IPS-18a (cell line): Measurements from ENCODE around the gene DLGAP1.

ENCODE experiments used
- H3K27ac ChIP-seq: one replicate; pipeline ENCODE4 v1.5.1; 2013; ENCODE audit warnings: low read length
- H3K27me3 ChIP-seq: one replicate; pipeline ENCODE4 v1.6.1; 2013; ENCODE audit warnings: mild to moderate bottlenecking, low read length; ENCODE audit not compliant: control insufficient read depth, insufficient read depth
- H3K36me3 ChIP-seq: one replicate; pipeline ENCODE4 v1.6.1; 2013; ENCODE audit warnings: low read depth, low read length; ENCODE audit not compliant: control insufficient read depth
- H3K4me1 ChIP-seq: one replicate; pipeline ENCODE4 v1.6.1; 2013; ENCODE audit warnings: low read depth, low read length; ENCODE audit not compliant: control insufficient read depth
- H3K4me3 ChIP-seq: one replicate; pipeline ENCODE4 v1.5.1; 2013; ENCODE audit warnings: low read length
- H3K9ac ChIP-seq: one replicate; pipeline ENCODE4 v1.6.1; 2013; ENCODE audit warnings: mild to moderate bottlenecking, low read length, moderate library complexity
- H3K9me3 ChIP-seq: one replicate; pipeline ENCODE4 v1.6.1; 2013; ENCODE audit warnings: low read depth, low read length; ENCODE audit not compliant: control insufficient read depth

DLGAP1 gene

DNA sequence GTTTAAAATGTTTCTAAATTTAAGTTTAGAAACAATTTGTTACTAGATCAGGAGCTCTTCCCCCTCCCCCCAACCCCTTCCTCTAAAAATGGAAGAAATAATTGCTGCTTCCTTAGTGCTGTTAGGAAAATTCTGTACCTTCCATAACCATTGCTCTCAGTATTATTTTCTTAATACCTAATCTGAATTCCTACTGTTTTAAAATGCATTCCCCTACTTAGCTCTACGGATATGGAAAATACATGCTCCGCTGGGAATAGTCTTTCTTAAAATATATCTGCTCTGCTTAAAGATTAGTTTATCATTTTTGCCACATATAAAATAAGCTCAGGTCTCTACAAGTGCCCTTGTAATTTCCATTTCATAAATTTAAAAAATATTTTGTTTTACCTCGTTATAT, 789.9 kb downstream of the DLGAP1 start:
- no peaks in the 10 kb centered on the region for H3K9me3 ChIP-seq
- no peak overlapping the region for H3K27ac ChIP-seq
- peaks cover 15% of the 10 kb centered on the region for H3K4me1 ChIP-seq
- H3K4me3 ChIP-seq: peak overlapping the region; percentile 52
- no peaks in the 10 kb centered on the region for H3K27me3 ChIP-seq
- H3K9ac ChIP-seq: peak overlapping the region; percentile 11
- no peaks in the 10 kb centered on the region for H3K36me3 ChIP-seq

DNA sequence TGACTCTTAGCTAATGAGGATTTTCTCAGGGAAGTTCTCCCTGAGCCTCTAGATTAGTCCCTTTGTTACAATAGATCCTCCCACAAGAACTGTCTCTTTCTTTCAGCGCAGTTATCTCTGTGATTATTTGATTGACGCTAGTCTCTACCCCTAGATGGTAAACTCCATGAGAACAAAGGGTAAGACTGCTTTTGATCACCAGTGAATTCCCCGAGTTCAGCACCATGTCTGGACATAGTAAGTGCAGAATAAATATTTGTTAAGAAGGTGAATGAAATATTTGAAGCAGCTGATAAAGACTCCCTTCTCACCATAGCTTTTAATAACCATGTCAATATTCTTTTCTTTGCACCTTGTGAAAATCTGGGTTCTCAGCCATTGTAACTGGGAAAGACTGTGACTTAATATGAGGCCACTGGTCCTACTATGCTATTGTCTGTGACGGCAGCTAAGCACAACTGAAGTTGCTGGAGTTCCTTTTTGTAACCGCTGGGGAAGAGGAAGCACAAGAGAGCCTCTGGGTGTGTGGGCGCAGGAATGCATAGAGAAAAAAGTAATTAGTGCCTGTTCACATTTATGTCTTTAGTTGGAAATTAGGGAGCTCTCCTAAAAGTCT, 790.4 kb downstream of the DLGAP1 start:
- H3K27ac ChIP-seq: no peak overlapping the region

DNA sequence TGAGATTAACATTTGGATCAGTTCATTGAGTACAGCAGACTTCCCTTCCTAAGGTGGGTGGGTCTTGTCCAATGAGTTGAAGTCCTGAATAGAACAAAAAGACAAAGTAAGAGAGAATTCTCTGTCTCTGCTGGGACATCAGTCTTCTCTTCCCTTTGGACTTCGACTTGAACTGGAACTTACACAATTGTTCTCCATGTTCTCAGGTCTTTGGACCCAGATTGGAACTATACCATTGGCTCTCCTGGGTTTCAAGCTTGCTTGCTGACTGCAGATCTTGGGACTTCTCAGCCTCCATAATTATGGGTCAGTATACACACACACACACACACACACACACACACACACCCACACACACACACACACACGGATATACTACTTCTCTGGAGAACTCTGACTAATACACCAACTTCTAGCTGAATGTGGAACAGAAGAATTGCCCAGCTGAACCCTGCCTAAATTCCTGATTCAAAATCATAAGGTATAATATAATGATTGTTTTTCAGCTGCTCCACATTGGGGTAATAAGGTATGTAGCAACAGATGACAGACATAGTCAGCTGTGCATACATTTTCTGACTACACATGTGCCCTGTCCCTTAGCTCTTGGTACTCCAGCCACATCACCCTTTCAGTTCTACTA, 791.1 kb downstream of the DLGAP1 start:
- H3K9me3 ChIP-seq: no peaks in the 10 kb centered on the region
- H3K4me1 ChIP-seq: peaks cover 15% of the 10 kb centered on the region
- no peaks in the 10 kb centered on the region for H3K36me3 ChIP-seq
- H3K27me3 ChIP-seq: no peaks in the 10 kb centered on the region
- H3K9ac ChIP-seq: no peak overlapping the region
- H3K27ac ChIP-seq: no peak overlapping the region
- peak overlapping the region; percentile 52 for H3K4me3 ChIP-seq

More for the DNA sequence above, 790.4 kb downstream of the DLGAP1 start:
- Histone ChIP-seq H3K4me3 (peak overlapping the region; percentile 52), H3K9me3 (no peaks in the 10 kb centered on the region), H3K27me3 (no peaks in the 10 kb centered on the region), H3K9ac (peak overlapping the region; percentile 9), H3K36me3 (no peaks in the 10 kb centered on the region), H3K4me1 (peaks cover 15% of the 10 kb centered on the region)

DNA sequence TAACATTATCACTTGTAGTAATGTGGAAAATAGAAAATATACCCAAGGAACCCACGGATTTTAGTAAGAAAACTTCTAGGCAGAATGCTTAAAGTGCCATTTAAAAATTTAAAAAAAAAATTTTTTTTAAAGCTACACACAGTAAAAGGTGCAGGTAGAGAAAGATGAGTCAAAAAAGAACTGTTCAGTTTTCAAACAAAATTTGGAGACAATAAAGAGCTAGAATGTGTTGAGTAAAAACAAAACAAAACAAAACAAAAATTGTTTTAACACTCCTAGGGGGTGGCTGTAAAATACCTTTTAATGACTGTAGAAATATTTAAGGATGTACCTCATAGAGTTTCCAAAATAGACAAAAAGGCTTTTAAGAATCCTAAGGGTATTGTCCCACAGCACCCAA, 793.1 kb downstream of the DLGAP1 start:
- Histone ChIP-seq H3K4me3 (no peak overlapping the region), H3K4me1 (peaks cover 15% of the 10 kb centered on the region), H3K9ac (no peak overlapping the region), H3K9me3 (no peaks in the 10 kb centered on the region), H3K36me3 (no peaks in the 10 kb centered on the region), H3K27ac (no peak overlapping the region), H3K27me3 (no peaks in the 10 kb centered on the region)

DNA sequence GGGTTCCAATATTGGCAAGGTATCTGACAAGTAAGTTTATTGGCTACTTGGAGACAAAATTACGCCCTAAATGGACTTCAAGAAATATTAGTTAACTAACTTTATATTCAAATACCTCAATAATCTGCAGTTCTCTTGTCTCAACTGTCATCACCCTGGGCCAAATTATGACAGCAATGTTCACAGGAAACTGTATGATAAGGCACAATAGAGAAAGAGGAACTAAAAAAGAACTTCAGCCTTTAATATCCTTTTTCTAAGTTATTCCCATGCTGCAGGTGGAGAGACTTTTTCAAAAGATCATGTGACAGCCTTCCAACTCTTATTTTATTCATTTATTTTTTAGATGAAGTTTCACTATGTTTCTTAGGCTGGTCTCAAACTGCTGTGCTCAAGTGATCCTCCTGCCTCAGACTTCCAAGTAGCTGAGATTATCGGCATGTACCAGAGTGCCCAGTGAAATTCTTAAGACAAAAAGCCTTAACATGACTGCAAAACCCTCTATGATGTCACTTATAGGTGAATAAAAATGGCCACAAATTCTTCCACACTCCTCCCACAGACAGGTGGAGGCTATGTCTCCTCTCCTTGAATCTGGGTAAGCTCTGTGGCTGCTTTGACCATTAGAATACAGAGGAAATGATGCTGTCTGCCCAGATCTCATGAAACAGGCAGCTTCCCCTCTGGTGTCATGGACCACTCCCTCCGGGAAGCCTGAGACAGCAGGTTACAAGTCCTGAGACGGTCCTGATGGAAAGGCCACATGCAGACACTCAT, 794.2 kb downstream of the DLGAP1 start:
- peaks cover 15% of the 10 kb centered on the region for H3K4me1 ChIP-seq
- no peak overlapping the region for H3K4me3 ChIP-seq
- no peak overlapping the region for H3K27ac ChIP-seq
- no peak overlapping the region for H3K9ac ChIP-seq
- H3K36me3 ChIP-seq: no peaks in the 10 kb centered on the region
- no peaks in the 10 kb centered on the region for H3K9me3 ChIP-seq
- no peaks in the 10 kb centered on the region for H3K27me3 ChIP-seq

DNA sequence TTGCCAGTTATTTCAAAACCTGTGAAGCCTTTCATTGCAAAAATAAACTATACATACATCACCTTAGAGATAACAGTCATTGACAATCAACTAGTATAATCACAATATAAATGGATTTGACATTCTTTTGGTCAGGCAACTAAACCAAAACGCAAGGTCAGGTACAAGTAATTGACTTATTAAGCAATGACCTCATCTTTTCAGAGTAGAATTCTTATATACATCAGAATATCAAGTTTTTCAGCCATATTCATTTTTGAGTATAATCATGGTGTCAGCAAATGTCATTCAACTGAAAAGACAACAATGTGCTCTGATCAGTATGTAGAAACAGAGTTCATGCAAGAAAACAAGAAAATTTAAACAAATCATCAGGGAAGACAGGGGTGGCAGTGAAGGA, 796.6 kb downstream of the DLGAP1 start:
- Histone ChIP-seq H3K9me3 (no peaks in the 10 kb centered on the region), H3K27me3 (no peaks in the 10 kb centered on the region), H3K36me3 (no peaks in the 10 kb centered on the region), H3K9ac (no peak overlapping the region), H3K27ac (no peak overlapping the region), H3K4me3 (no peak overlapping the region), H3K4me1 (peaks cover 12% of the 10 kb centered on the region)

DNA sequence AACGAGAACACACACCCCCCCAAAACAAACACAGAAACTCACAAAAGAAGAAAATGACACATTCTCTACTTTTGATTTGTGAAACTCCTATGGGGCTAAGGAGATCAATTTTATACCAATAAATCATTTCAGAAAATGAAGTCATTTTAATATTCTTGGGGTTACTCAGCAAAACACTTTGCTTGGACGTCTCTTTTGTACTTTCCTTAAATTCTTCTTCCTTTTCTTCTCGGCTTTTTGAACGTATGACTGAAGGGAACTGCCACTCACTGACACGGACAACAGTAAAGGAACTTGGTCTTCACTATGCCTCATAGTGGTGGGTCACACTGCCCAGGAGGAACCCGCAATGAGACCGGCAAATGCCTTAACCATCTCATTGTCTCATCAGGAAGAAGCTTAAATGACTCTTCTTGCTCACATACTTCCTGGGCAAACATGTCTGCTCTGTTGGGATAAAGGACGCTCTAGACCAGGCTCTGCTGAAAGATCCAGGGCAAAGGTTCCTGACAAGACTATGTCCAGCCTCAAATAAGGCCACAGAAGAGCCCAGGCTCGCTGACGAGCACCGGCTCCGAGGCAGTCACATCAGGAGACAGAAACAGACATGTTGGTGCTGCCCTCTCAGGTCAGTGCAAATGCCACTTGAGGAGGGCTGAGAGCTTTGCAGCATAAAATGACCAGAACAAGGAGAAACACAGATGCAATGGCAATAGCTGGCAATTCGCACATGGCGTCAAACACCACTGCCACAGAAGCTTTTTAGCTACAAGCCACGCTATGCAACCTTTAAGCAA, 799.7 kb downstream of the DLGAP1 start:
- Histone ChIP-seq H3K4me3 (no peak overlapping the region), H3K4me1 (peaks cover 12% of the 10 kb centered on the region), H3K9ac (no peak overlapping the region), H3K36me3 (no peaks in the 10 kb centered on the region), H3K27me3 (no peaks in the 10 kb centered on the region), H3K27ac (no peak overlapping the region), H3K9me3 (no peaks in the 10 kb centered on the region)

DNA sequence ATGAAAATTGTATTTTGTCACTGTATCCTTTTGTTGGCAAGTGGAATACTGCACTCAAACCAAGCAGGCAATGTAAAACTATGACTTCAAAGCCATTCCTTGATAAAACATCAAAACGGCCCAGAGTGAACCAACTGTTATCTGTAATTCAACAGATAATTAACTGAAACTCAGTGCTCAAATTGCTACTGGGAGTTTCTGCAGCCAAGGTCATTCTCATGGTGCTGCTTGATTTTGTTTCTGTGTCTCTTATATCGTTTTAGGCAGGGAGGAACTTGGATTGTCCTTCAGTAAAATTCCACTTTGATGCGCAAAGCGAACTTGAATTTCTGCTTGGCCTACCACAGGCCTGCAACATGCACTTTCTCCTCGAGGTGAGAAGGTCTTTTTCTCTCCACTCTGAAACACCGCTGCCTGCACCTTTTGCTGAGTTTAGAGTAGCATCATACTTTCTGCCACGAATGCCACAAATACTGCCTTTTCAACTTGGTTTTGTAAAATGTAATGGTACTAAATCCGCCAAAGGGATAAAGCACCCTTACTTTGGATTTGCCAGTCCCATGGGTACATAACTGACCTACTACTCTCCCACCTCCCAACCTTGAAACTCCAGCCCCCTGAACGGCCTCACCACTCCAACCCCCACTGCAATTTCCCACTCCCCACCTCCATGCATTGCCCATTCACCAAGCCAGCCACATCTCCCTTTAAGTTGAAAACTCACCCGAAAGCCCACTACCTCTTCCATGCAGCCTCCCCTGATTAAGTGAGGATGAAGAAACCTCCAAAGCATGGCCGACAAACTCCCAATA, 800.5 kb downstream of the DLGAP1 start:
- H3K27me3 ChIP-seq: no peaks in the 10 kb centered on the region
- no peak overlapping the region for H3K27ac ChIP-seq
- no peaks in the 10 kb centered on the region for H3K9me3 ChIP-seq
- no peak overlapping the region for H3K4me3 ChIP-seq
- peaks cover 12% of the 10 kb centered on the region for H3K4me1 ChIP-seq
- H3K9ac ChIP-seq: no peak overlapping the region
- H3K36me3 ChIP-seq: no peaks in the 10 kb centered on the region

DNA sequence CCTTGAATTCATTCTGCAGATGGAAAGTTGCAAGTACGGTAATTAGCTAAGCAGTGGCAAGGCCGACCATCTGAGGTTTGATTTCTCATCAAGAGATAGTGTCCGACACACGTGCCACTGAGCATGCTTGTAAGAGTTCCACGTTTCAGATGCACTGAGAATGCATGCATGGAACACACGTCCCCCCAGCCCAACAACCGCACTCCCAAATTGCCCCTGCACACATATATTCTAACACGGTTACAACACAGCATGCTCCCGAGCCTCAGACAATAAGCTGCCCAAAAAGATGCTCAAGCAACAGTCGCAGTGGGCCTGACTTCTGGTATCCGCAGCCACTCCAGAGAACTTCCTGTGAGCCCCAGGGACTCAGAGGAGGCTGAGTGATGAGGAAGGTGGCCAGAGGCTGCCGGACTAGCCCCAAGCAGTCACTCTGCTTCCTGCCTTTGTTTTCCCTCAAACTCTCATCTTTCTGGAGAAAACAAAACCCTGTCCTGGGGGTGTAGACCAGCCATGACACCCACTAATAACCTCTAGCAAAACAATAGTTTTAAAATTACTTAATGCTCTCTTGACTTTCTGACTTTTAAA, 801.2 kb downstream of the DLGAP1 start:
- Histone ChIP-seq H3K27ac (no peak overlapping the region), H3K4me3 (no peak overlapping the region), H3K36me3 (no peaks in the 10 kb centered on the region), H3K4me1 (peaks cover 18% of the 10 kb centered on the region), H3K9ac (no peak overlapping the region), H3K27me3 (no peaks in the 10 kb centered on the region), H3K9me3 (no peaks in the 10 kb centered on the region)

DNA sequence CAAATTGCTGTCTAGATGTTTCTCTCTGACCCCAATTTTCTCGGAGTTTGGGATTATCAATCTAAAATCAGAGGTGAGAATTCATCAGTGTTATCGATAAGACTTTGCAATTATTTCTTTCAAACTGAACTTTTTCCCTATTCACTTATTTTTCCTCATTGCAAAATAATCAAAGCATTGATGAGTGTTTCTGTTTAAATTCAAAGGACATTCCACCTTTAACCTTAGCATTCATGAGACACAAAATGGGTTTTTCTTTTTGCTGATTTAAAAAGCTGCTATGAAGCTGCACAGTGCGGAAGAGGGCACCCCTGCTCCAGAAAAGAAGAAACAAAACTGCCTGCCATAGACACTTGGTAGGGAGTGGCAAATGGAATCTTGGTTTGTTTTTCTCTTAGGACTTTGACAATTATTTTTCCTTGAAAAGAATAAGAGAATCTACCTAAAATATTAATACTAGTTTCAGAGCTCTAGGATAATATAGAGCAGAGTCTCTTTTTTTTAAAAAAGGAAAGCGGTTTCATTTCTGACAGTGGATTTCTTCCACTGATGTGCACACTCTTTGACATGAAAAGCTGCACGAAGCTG, 801.8 kb downstream of the DLGAP1 start:
- no peak overlapping the region for H3K9ac ChIP-seq
- H3K27ac ChIP-seq: no peak overlapping the region
- H3K27me3 ChIP-seq: no peaks in the 10 kb centered on the region
- peaks cover 24% of the 10 kb centered on the region for H3K4me1 ChIP-seq
- H3K9me3 ChIP-seq: no peaks in the 10 kb centered on the region
- no peak overlapping the region for H3K4me3 ChIP-seq
- no peaks in the 10 kb centered on the region for H3K36me3 ChIP-seq
